Urothelium cell line (cell line): ENCODE data around the gene DTWD2.

Source experiments
- DNase-seq: peaks from one replicate; pipeline ENCODE4 v3.0.0; 2011; ENCODE audit warnings: low spot score, mixed read lengths
- FAIRE-seq: peaks from 2 replicates; lab custom pipeline; 2011; peaks lifted over from hg19 to GRCh38; lab: Jason Lieb, UNC

Gene DTWD2, protein sequence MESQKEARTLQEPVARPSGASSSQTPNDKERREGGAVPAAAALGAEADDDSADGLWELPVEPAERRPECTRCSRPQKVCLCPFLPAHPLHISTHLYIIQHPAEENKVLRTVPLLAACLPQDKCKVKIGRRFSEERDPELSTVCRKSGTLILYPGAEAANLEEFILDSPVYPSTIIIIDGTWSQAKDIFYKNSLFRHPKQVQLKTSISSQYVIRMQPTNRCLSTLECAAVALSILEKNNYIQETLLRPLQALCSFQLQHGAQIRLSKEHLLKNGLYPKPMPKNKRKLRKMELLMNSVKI

DNA sequence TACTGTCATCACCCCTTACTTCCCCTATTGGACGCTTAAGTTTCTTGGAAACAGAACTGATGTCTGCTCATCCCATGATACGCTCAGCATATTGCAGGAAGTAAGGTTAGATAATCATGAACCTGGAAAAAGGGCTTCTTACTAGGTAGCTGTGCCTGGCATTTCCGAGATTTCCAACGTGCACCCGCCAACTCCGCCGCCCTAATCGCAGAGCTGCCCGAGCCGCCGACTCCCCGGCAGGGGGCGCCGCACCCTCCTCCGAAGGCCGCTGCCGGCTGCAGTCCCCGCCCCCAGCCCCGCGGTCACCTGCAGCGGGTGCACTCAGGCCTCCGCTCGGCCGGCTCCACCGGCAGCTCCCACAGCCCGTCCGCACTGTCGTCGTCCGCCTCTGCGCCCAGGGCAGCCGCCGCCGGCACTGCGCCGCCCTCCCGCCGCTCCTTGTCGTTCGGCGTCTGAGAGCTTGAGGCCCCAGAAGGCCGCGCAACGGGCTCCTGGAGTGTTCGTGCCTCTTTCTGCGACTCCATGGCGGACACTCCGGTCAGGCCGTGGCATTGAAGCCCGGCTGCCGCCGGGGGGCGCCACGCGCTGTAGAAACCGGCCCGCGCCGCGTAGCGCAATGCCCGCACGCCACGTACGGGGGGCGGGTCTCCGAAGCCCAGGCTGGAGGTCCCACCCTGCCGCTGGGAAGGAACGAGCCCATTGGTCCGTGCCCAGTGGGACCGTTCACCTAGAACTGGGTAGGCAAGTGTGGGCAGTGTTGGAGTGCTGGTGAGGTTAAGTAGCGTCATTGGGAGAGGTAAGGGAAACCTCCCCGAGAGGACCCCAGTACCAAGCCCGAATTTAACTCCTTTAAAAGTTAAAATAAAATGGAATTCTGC lies at the start of gene DTWD2:
Gene DTWD2 (minus strand): TSS at position 560 of the 878 bp plus-strand sequence. CDS start 36 bp downstream, at position 524.
- peak; percentile 77 for FAIRE-seq

DNA sequence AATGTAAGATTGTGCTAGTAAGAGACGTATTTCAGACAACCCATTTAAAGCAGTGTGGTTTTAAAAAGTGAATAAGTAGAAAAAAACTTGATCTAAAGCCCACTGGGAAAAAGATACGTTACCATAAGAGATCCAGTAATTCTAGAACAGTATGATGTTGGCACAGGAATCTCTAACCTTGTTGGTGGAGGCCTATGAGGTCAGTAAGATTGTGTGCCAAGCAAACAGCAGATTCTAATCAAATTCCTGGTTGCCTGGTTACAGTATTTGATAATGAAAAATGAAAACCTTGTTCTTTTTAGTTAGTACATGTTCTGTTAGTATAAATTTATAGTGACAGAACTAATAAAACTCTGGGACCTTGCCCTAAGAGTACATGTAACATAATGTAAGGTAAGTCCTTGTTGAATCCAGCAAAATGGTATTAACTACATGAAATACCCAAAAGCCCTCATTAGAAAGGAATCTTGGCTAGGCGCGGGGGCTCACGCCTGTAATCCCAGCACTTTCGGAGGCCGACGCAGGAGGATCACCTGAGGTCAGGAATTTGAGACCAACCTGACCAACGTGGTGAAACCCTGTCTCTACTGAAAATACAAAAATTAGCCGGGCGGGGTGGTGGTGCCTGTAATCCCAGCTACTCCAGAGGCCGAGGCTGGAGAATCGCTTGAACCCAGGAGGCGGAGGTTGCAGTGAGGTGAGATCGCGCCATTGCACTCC lies 49.3 kb upstream of the DTWD2 start:
- DNase-seq (no peak), FAIRE-seq (no peak)

More for the DNA sequence above, at the start of gene DTWD2:
- peak; percentile 95 for DNase-seq

DNA sequence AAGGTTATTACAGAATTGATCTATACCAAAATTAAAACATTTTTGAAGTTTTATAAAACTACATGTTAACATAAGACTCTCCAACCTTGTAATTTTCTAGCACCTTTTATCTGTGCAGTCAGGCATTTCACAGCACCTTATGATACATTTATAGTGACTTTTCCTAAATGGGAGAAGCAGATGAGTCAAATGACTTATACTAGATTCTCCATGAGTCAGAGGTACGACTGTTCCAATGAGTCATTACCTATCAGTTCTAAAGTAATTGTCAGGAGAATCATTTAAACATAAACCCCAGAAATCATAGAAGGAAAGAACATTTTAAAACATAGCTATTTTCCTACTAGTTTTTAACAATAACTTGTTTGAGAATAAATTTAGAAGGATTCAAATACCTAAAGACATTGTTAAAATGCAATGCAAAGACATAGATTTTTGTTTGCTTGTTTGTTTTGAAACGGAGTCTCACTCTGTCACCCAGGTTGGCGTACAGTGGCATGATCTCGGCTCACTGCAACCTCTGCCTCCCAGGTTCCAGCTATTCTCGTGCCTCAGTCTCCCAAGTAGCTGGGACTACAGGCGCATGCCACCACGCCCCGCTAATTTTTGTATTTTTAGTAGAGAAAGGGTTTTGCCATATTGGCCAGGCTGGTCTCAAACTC lies 47.9 kb upstream of the DTWD2 start:
- DNase-seq: peak; percentile 63
- FAIRE-seq: no peak

DNA sequence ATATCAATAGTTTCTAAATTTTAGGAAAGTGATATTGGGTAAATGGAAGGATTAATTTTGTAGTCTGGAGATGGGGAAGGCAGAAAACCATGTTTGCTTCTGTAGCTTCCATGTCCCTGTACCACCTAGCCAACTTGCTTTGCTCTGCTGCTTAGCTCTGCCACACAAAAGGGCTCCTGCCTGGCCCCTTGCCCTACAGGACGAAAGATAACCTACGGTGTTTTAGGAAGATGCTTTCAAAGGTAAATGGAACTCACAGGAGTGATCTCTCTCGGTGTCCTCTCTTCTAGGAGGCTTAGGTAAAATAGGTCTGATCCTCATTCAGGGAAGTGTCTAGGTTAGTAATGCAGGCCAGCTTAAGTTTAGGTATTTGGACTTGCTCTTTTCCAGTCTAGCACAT lies 44.8 kb upstream of the DTWD2 start:
- FAIRE-seq (no peak), DNase-seq (no peak)

DNA sequence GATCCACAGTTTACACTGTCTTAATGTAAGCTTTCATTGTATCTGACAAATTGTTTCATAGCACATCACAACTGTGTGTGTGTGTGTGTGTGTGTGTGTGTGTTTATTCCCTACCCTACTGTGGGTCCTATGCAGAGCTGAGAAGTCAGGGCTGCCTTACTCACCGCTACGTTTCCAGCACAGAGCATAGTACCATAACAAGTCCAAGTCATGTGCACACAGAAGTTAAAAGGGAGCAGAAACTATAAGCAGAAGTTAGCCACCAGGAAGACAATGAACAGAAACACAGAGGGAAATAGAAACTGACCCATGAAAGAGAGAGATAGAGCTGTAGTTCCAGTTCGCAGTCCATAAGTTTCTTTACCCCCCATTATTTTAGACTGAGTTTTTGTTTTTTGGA lies 44.3 kb upstream of the DTWD2 start:
- DNase-seq (no peak), FAIRE-seq (peak; percentile 35)

DNA sequence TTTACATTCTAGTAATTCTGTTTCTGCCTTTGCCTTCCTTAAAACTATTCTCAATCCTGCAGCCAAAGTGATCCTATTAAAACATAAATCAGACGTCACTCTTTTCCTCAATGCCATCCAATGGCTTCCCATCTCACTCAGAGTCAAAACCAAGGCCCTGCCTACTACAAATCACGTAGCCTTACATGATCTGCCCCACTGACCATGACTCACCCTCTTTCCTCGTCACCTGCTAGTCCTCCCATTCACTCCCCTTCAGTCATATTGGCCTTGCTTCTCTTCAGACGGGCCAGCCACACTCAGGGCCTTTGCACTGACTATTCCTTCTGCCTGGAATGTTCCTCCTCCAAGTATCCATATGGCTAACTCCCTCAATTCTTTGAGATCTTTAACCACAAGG lies 43.6 kb upstream of the DTWD2 start:
- FAIRE-seq (no peak), DNase-seq (peak; percentile 29)

DNA sequence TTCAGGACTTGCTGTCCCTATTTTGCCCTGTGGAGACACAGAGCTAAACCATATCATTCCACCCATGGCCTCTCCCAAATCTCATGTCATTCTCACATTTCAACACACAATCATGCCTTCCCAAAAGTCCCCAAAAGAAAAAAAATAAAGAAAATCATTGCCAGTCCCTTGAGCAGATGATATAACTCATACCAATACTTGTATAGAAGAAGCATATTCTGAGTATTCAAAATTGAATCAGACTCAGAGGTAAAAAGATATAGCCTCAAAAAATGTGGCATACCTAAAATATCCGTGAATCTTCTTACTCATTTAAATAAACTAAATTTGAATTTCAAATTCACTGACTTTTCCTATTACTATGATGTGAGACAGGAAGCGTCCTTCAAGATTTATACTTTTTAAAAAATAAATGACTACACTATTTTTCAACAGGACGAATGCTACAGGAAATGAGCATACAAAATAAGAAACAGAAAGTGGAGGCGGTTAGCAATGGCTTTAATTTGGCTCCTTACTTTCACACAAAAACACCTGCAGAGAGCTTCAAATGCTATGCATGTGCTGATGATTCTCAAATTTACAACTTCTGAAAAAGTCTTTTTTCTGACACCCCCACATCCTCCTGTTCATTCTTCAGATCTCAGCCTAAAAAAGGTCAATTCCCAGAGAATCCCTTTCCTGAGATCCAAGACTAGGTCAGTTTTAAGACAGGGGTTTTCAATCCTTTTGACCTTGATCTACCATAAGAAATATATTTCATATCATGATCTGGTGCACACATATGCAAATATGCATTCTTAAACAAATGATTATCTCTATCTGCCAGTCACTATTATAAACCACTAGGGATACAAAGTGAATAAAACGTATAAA lies 42.9 kb upstream of the DTWD2 start:
- FAIRE-seq (no peak), DNase-seq (no peak)

DNA sequence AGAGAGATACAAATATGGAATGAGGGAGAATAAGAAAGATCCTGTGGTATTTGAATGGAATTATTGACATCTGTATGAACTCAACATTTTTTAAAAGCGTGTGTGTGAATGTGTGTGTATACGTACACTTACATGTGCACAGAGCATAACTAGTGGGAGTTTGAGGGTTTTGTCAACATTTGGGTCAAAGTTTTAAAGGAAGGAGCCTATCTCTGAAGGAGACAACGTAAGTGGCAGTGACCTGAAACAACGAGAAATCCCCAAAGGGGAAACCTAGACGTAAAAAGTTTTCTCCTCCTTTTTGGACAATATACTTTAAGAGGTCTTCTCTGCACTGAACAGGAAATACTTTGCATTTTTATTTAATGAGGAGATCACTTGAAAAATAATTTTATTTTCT lies 40.2 kb upstream of the DTWD2 start:
- DNase-seq (no peak), FAIRE-seq (no peak)

DNA sequence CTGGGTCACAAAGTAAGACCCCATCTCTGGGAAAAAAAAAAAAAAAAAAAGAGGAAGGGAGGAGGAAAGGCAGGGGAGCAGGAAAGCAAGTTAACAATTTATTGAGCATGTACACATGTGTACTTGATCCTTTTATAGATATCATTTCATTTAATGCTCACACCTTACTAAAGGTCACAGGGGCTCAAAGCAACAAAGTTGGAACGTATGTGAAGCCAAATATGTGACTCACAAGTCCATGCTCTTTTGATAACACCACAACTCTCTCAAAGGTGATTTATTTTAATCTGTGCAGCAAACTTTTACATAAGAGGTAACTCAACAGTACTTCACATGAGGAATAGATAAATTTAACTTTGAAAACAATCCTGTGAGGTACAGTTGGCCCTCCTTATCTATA lies 34.4 kb upstream of the DTWD2 start:
- FAIRE-seq (no peak), DNase-seq (no peak)

DNA sequence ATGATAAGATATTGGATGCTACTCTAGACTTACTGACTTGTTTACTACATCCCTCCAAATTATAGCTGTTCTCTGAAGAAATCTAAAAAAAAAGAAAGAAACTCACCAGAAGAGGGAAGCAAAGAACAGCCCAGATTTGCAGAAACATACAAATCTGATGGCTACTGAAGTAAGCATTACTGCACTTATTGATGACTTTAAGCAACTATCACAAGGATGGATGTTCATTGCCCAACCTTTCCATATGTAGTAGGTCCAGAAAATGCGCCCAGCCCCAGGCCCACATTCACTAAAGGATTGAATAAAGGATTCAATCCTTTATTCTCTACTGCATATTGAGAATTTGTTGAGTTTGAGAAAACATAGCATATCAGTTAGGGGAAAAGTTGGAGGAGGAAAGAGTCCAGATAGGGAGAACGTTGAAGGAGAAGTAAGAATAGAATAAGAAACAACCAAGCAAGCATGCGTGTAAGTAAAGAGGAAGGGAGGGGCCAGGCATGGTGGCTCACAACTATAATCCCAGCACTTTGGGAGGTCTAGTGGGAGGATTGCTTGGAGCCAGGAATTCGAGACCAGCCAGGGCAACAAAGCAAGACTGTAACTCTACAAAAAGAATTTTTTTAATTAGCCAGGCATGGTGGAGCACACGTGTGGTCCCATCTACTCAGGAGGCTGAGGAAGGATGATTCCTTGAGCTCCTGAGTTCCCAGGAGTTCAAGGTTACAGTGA lies 33.8 kb upstream of the DTWD2 start:
- no peak for FAIRE-seq
- DNase-seq: peak; percentile 18

DNA sequence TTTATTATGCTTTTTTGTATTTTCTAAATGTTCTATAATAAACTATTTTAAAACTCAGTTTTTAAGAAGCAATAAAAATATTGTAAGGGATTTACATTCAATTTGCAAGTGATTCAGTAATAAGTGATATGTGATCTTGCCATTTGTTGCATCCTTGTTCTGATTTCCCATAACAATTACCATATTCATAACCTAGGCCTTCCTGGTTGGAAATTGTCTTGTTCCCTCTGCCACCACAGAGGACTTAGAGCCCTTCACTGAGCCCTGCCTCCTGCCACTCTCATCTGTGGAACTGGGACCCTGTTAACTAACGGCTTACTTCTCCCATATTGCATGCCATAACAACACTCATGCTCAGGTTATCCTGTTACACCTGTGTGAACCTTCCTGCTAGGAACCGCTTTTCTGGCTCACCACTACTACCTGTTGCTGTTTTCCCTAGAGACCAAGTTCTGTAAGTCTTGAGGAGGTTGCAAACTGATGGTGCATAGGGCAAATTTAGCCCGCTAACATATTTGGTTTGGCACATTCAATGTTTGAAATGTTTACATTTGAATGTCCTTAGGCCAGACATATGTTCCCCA lies 32.9 kb upstream of the DTWD2 start:
- no peak for FAIRE-seq
- DNase-seq: no peak

DNA sequence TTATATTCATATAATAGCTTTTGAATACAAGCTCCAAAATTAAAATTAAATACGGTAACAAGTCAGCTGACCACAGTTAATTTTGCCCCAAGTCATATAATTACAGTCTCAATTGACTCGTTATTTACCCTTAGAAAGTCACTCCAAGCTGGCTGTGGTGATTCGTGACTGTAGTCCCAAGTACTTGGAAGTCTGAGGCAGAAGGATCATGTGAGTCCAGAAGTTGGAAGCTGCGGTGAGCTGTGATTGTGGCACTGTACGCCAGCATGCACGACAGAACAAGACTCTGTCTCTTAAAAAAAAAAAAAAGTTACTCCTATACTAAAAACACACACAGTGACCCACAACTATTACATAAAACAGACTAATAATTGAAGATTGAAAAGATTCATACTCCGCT lies 31.6 kb upstream of the DTWD2 start:
- FAIRE-seq: no peak
- no peak for DNase-seq

DNA sequence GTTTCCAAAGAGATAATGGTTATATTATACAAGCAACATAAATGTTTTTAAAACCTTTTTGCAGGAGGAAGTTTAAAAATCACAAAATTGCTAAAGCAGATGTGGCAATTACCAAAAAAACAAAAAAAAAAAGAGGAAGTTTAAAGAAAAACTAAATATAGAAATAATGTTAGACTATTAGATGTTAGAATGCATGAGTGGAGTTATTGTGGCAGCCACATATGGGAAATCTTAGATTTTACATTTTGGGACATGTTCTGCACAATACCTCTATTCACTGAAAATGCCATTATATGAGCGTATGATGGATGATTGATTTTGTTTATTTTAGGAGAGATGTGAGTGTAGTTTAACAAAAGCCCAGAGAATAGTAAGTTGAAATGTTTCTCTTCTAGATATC lies 31.2 kb upstream of the DTWD2 start:
- FAIRE-seq (no peak), DNase-seq (no peak)

DNA sequence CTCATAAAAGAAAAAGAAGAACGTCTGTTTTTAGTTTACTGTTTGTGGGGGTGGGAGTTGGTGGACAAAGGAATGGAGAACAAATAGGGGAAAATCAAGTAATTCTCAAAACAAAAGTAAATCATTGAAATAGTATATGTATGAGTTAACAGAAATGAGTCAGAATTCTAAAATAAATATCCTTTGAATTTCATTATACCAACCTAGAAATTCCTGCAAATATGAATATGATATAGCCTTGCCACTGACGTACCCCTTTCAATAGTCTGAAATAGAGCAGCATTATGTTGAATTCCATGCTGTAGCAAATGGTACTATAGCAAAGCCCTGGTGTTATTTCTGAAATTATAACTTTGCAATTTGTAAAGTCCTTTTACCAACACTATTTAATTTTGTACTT lies 29.6 kb upstream of the DTWD2 start:
- FAIRE-seq (no peak), DNase-seq (no peak)

DNA sequence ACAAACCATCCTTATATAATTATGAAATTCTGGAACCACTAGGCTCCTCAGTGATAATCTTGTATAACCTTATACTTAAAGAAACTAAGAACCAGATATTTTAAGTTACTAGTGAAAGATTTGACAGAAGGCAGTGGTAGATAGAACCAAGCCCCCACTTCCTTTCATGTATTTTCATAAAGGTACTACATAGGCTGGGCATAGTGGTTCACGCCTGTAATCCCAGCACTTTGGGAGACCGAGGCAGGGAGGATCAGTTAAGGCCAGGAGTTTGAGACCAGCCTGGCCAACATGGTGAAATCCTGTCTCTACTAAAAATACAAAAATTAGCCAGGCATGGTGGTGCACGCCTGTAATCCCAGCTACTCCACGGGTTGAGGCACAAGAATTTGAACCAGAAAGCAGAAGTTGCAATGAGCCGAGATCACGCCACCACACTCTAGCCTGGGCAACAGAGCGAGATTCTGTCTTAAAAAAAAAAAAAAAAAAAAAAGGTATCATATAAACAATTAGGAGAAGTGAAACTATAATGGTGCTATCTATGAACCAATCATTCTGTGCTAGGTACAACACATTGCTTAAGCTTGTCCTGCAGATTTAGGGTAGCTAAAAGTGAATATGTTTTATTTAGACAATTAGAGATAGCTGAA lies 27.9 kb upstream of the DTWD2 start:
- DNase-seq (no peak), FAIRE-seq (no peak)

DNA sequence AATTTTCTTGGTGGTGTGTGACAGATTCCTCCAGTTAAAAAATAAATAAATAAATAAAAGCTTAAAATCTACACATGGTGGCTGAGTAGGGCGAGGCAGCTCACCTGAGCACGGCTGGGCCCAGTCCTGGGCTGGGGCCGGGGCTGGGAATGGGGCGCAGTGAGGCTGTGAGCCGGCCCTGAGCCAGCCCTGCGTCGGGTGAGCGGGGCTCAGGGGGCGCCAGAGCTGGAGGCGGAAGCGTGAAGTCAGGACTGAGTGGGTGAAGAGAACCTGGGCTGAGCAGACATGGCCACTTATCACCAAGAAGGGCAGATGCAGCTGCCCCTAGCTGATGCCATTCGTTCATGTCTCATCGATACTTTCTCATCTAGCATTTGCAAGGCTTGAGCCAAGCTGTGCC lies 22.8 kb upstream of the DTWD2 start:
- FAIRE-seq (no peak), DNase-seq (no peak)

DNA sequence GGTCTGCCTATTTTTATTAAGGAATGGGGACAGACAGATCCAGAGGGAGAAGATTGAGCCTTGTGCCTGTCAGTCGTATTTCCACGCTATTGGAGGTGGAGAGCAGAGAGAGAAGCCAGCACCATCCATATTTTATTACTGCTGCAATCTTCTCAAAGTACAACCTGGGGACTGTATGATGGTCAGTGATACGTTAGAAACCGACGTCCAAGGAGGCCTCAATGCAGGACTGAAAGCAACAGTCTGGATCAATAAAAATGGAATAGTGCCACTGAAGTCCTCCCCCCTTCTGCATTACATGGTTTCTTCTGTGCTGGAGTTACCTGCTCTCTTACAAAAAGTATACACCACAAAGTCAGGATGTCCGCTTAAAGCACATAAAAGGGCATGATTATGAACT lies 21.9 kb upstream of the DTWD2 start:
- DNase-seq (no peak), FAIRE-seq (no peak)

DNA sequence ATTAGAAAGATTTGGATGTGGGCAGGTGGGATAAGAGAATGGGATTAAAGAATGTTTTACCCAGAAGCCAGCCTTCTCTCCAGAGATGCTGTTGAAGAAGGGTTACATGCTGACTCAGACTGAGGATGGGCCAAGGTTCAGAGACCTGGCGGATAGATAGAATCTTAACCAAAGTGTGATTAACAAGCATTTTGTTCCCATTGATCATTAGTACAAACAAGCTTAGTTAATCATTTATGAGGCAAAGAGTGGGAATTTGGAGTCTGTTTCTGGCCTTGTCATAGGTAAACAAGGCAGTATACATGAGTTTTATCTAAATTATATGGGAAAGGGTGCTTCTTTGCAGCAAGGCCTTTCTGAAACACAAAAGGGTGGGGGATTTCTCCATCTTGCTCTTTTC lies 20.8 kb upstream of the DTWD2 start:
- no peak for FAIRE-seq
- no peak for DNase-seq

DNA sequence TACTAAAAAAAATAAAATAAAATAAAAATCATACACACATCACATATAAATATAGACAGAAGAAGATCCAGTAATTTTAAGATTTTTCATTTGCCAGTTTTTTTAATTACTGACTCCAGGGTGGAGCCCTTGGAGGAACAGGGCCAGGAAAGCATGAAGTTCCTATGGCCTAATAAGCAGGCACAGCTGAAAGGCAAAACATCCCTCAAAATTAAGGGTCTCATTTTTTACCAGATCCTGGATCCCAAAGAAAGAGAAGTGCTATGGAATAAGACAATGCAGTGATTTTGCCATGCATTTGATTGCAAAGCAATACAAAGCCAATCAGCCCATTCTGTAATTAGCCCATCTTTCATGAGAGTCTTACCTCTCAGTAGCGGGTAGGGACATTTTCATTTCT lies 11.3 kb upstream of the DTWD2 start:
- FAIRE-seq (no peak), DNase-seq (no peak)
